COLO668 (cell line): ENCODE results near the gene TBC1D17.

Experiments used
- DNase-seq: peaks from one replicate; lab custom pipeline; 2025; ENCODE audit not compliant: unreplicated experiment; lab: John Stamatoyannopoulos, UW

Gene TBC1D17

GRCh38 chr19:49890349-49891311, 13.1 kb downstream of the TBC1D17 start:
- peak; percentile 84 for DNase-seq

GRCh38 chr19:49891393-49891792, 13.9 kb downstream of the TBC1D17 start:
- DNase-seq, result no peak

GRCh38 chr19:49892716-49893115, 15.2 kb downstream of the TBC1D17 start:
- DNase-seq, result no peak

GRCh38 chr19:49894011-49894664, 16.6 kb downstream of the TBC1D17 start:
- DNase-seq, result no peak

- no peak for DNase-seq
These were observed 17.5 kb downstream of the TBC1D17 start for GRCh38 chr19:49894879-49895565.

GRCh38 chr19:49895566-49896297, 18.2 kb downstream of the TBC1D17 start:
- no peak for DNase-seq

GRCh38 chr19:49896863-49897621, 19.5 kb downstream of the TBC1D17 start, which contains the start of gene IL4I1:
IL4I1 (minus strand) TSS chr19:49896887; CDS start chr19:49896160, 727 bp downstream.
- DNase-seq, result peak; percentile 16

GRCh38 chr19:49904136-49904535, 26.6 kb downstream of the TBC1D17 start:
- no peak for DNase-seq

GRCh38 chr19:49906879-49907564, 29.5 kb downstream of the TBC1D17 start:
- no peak for DNase-seq

GRCh38 chr19:49907745-49908446, 30.4 kb downstream of the TBC1D17 start:
- DNase-seq, result no peak

- DNase-seq, result no peak
These were observed 31.2 kb downstream of the TBC1D17 start for GRCh38 chr19:49908480-49909420.

GRCh38 chr19:49910179-49910578, 32.7 kb downstream of the TBC1D17 start:
- DNase-seq, result no peak

GRCh38 chr19:49911381-49912145, 34.1 kb downstream of the TBC1D17 start:
- no peak for DNase-seq

GRCh38 chr19:49912965-49913685, 35.6 kb downstream of the TBC1D17 start:
- no peak for DNase-seq

GRCh38 chr19:49913720-49914119, 36.2 kb downstream of the TBC1D17 start:
- DNase-seq, result no peak

GRCh38 chr19:49915271-49915670, 37.8 kb downstream of the TBC1D17 start:
- no peak for DNase-seq
